ENCODE results near the gene IRF2BPL. TPM values are rescaled to one million over a fixed set of nuclear protein-coding genes. Genes with fewer than 3 reads are reported as not detected.

The IRF2BPL gene
- total and polyA plus RNA-seq, 2 of the 8 experiments (the other 6 are each of a cell fraction or from before 2014, with no cell fraction given): 18.8 to 57.0 TPM

DNA sequence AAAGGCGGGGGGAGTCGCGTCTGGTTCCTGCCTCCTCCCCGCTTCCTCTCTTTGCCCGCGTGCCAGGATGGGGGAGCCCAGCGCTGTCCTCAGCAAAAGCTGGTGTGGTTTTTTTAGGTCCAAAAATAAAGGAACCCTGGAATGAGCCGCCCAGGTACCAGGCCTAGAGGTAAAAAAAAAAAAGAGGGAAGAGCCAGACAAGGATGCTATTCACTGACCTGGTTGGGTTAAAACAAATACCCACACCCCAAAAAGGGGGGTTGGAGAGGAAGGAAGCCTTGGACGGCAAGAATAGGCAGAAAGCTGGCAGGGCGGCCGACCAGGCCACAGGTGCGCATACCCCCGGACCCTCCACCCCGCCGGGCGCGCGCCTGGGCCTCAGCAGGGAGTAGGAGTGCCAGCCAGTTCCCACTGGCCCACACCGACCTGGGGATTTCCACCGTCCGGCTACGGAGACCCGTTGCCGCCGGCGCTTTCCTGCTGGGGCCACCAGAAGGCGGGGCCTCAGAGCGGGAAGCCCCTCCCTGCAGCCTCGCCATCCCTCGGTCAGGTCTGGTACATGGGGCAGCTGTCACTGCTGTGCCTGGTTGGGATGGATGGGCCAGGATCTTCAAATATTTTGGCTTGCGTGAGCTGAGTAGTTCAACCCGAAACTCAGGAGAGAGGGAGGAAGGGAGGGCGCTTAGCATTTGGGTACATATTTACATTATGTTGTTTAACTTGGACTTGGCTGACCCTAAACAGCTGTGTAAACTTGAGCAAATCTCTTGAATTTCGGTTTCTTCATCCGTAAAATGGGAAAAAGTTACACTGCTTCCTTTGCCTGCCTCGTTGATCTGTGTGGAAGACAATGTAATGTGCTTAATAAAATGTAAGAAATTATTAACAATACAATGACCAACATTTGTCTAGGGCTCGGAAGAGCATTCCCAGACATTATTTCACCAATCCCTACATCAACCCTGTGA lies 5.4 kb upstream of the IRF2BPL start (continued):
- TF ChIP-seq BACH1 (IDR thresholded peaks at IDR 0.05; ENCODE audit: low read length) (peak; percentile 35), GTF2F1 (IDR thresholded peaks at IDR 0.05; ENCODE audit: borderline replicate concordance, low read depth, low read length) (no peak), RFX5 (IDR thresholded peaks at IDR 0.05; ENCODE audit: borderline replicate concordance, low read depth, low read length) (no peak), RNF2 (IDR thresholded peaks at IDR 0.05; ENCODE audit: borderline replicate concordance, low read depth, low read length, missing control alignments, poor library complexity, severe bottlenecking) (no peak), CTBP2 (IDR thresholded peaks at IDR 0.05; ENCODE audit: borderline replicate concordance, insufficient read depth, insufficient read length, low read length) (no peak), ASH2L (IDR thresholded peaks at IDR 0.05; ENCODE audit: low read length) (no peak), NRF1 (IDR thresholded peaks at IDR 0.05; ENCODE audit: low read depth, low read length) (no peak)
- TF ChIP-seq, protein P1, sequence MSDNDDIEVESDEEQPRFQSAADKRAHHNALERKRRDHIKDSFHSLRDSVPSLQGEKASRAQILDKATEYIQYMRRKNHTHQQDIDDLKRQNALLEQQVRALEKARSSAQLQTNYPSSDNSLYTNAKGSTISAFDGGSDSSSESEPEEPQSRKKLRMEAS (IDR thresholded peaks at IDR 0.05): peak; percentile 38
